Stomach (tissue), 4 donors: Measurements from ENCODE around the gene GJC1.

Experiments used
- CTCF ChIP-seq, 7 experiments: fragments of 450-650 bp in 4 of 7; fragments of 200-600 bp in 3 of 7; sonication (generic) in 3 of 7; IDR thresholded peaks; one replicate each; pipeline ENCODE4 v1.5.1; 2016 to 2019; ENCODE audit warnings: antibody characterized with exemption in 7 of 7, control low read depth in 2 of 7, mild to moderate bottlenecking in 1 of 7
- POLR2A ChIP-seq, 4 donors: fragments of 450-650 bp; IDR thresholded peaks; one replicate each; pipeline ENCODE4 v1.6.1; 2016; ENCODE audit warnings: antibody characterized with exemption in 4 of 4, control low read depth in 2 of 4, mild to moderate bottlenecking in 1 of 4, moderate library complexity in 1 of 4

- TF ChIP-seq CTCF (IDR thresholded peaks at IDR 0.05): no peak
- no peak for TF ChIP-seq POLR2A (IDR thresholded peaks at IDR 0.05)
Measured at GRCh38 chr17:44812263-44812662, 17.8 kb downstream of the GJC1 start.
